GM23248 (cell line): ENCODE data around the gene PKD1L1.

ENCODE experiments used
- EZH2 ChIP-seq: fragments of 200-600 bp; sonication (generic); IDR thresholded peaks from 2 replicates; pipeline ENCODE4 v1.6.1; 2018; ENCODE audit warnings: antibody characterized with exemption, mild to moderate bottlenecking; ENCODE audit not compliant: insufficient read depth, poor library complexity, severe bottlenecking
- EZH2phosphoT487 ChIP-seq: fragments of 200-600 bp; sonication (generic); IDR thresholded peaks from 2 replicates; pipeline ENCODE4 v1.6.1; 2018; ENCODE audit warnings: antibody characterized with exemption, moderate library complexity, mild to moderate bottlenecking, low read depth; ENCODE audit not compliant: insufficient read depth

DNA sequence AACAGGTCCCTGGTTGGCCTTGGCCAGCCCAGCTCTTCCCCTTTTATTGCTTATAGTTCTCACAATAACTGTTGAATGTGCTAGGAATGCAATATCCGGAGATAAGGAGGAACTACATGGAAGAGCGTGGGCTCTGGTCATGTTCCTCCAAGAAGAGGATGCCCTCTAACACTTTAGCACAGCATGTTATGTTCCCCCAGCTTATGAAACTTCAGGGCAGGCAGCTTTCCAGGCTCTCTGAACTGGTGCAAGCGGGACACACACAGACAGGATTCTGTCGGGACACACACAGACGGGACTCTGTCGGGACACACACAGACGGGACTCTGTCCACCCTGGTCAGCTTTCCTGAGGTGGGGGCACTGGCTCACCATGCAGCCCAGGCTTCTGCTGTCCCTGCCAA is 141.6 kb downstream of the PKD1L1 start:
- TF ChIP-seq EZH2phosphoT487 (no peak), EZH2 (no peak)
